ENCODE measurements around the gene ALK.

Gene ALK

GRCh38 chr2:29949042-29949441, 27.7 kb upstream of the ALK start:
- no peak overlapping the region for H3K4me3 ChIP-seq (ENCODE audit: low read length)
- H3K9ac ChIP-seq (ENCODE audit: low read length), result no peak overlapping the region
- H4K20me1 ChIP-seq (ENCODE audit: insufficient read depth, low read length), result no peaks in the 10 kb centered on the region
- no peak for TF ChIP-seq EZH2phosphoT487 (IDR thresholded peaks at IDR 0.05; ENCODE audit: low read depth)
- TF ChIP-seq CTCF (IDR thresholded peaks at IDR 0.05; ENCODE audit: low read depth, low read length), result no peak
- H3K9me3 ChIP-seq (ENCODE audit: insufficient read depth, low read length), result no peaks in the 10 kb centered on the region; the same call in 1 of the 2 replicates
- H3K27ac ChIP-seq (ENCODE audit: low read length), result no peak overlapping the region
- peaks cover 1% of the 10 kb centered on the region for H3K4me1 ChIP-seq (ENCODE audit: low read length)
- no peaks in the 10 kb centered on the region for H3K79me2 ChIP-seq (ENCODE audit: low read length)
- no peak overlapping the region for H3K4me2 ChIP-seq (ENCODE audit: low read length)
- H3K27me3 ChIP-seq (ENCODE audit: low read depth, low read length), result peaks cover 58% of the 10 kb centered on the region
- H2AFZ ChIP-seq (ENCODE audit: low read depth, low read length), result no peak overlapping the region
- H3K36me3 ChIP-seq (replicated peaks; ENCODE audit: low read depth, low read length), result no peaks in the 10 kb centered on the region

- Histone ChIP-seq H3K27ac (ENCODE audit: low read length) (no peak overlapping the region), H3K36me3 (replicated peaks; ENCODE audit: low read depth, low read length) (no peaks in the 10 kb centered on the region), H3K79me2 (ENCODE audit: low read length) (no peaks in the 10 kb centered on the region), H3K9me3 (ENCODE audit: insufficient read depth, low read length) (no peaks in the 10 kb centered on the region; the same call in 1 of the 2 replicates), H3K27me3 (ENCODE audit: low read depth, low read length) (peaks cover 57% of the 10 kb centered on the region), H3K4me1 (ENCODE audit: low read length) (no peaks in the 10 kb centered on the region), H2AFZ (ENCODE audit: low read depth, low read length) (no peak overlapping the region), H3K9ac (ENCODE audit: low read length) (no peak overlapping the region), H4K20me1 (ENCODE audit: insufficient read depth, low read length) (no peaks in the 10 kb centered on the region), H3K4me3 (ENCODE audit: low read length) (no peak overlapping the region), H3K4me2 (ENCODE audit: low read length) (no peak overlapping the region)
- TF ChIP-seq CTCF (IDR thresholded peaks at IDR 0.05; ENCODE audit: low read depth, low read length) (no peak), EZH2phosphoT487 (IDR thresholded peaks at IDR 0.05; ENCODE audit: low read depth) (no peak)
Measured at GRCh38 chr2:29946505-29946904, 25.1 kb upstream of the ALK start.

GRCh38 chr2:29942711-29943110, 21.3 kb upstream of the ALK start:
- TF ChIP-seq EZH2phosphoT487 (IDR thresholded peaks at IDR 0.05; ENCODE audit: low read depth) (no peak), CTCF (IDR thresholded peaks at IDR 0.05; ENCODE audit: low read depth, low read length) (no peak)
- Histone ChIP-seq H3K27me3 (ENCODE audit: low read depth, low read length) (peaks cover 34% of the 10 kb centered on the region), H3K4me2 (ENCODE audit: low read length) (no peak overlapping the region), H2AFZ (ENCODE audit: low read depth, low read length) (no peak overlapping the region), H3K9ac (ENCODE audit: low read length) (no peak overlapping the region), H3K36me3 (replicated peaks; ENCODE audit: low read depth, low read length) (no peaks in the 10 kb centered on the region), H3K9me3 (ENCODE audit: insufficient read depth, low read length) (no peaks in the 10 kb centered on the region; the same call in 1 of the 2 replicates), H3K4me3 (ENCODE audit: low read length) (no peak overlapping the region), H3K4me1 (ENCODE audit: low read length) (no peaks in the 10 kb centered on the region), H4K20me1 (ENCODE audit: insufficient read depth, low read length) (no peaks in the 10 kb centered on the region), H3K79me2 (ENCODE audit: low read length) (no peaks in the 10 kb centered on the region), H3K27ac (ENCODE audit: low read length) (no peak overlapping the region)

- Histone ChIP-seq H3K4me2 (ENCODE audit: low read length) (no peak overlapping the region), H3K9me3 (ENCODE audit: insufficient read depth, low read length) (no peaks in the 10 kb centered on the region)
- TF ChIP-seq EZH2phosphoT487 (IDR thresholded peaks at IDR 0.05; ENCODE audit: low read depth) (no peak), CTCF (IDR thresholded peaks at IDR 0.05; ENCODE audit: low read depth, low read length) (no peak)
Measured at GRCh38 chr2:29940706-29941105, 19.3 kb upstream of the ALK start.

More at GRCh38 chr2:29940706-29941105, 19.3 kb upstream of the ALK start:
- Histone ChIP-seq H3K4me1 (ENCODE audit: low read length) (no peaks in the 10 kb centered on the region), H3K27ac (ENCODE audit: low read length) (no peak overlapping the region), H3K9ac (ENCODE audit: low read length) (no peak overlapping the region), H3K27me3 (ENCODE audit: low read depth, low read length) (peaks cover 39% of the 10 kb centered on the region), H4K20me1 (ENCODE audit: insufficient read depth, low read length) (no peaks in the 10 kb centered on the region), H3K36me3 (replicated peaks; ENCODE audit: low read depth, low read length) (no peaks in the 10 kb centered on the region), H3K4me3 (ENCODE audit: low read length) (no peak overlapping the region), H2AFZ (ENCODE audit: low read depth, low read length) (no peak overlapping the region), H3K79me2 (ENCODE audit: low read length) (no peaks in the 10 kb centered on the region)
